Ovary (tissue), 3 donors: ENCODE measurements around the gene MARK3.

Experiments used
- POLR2A ChIP-seq: fragments of 450-650 bp; IDR thresholded peaks from one replicate; pipeline ENCODE4 v1.6.1; 2017; ENCODE audit warnings: antibody characterized with exemption, mild to moderate bottlenecking, moderate library complexity
- TF ChIP-seq, protein P1 (sequence below), 3 donors: fragments of 450-650 bp in 2 of 3; fragments of 200-600 bp in 1 of 3; IDR thresholded peaks; one replicate each; pipeline versions ENCODE4 v1.5.1 to v1.8.0; 2016 to 2022; ENCODE audit warnings: antibody characterized with exemption in 3 of 3, mild to moderate bottlenecking in 1 of 3
- donor health status: DM: no; HTN: no; CAD: no.

DNA sequence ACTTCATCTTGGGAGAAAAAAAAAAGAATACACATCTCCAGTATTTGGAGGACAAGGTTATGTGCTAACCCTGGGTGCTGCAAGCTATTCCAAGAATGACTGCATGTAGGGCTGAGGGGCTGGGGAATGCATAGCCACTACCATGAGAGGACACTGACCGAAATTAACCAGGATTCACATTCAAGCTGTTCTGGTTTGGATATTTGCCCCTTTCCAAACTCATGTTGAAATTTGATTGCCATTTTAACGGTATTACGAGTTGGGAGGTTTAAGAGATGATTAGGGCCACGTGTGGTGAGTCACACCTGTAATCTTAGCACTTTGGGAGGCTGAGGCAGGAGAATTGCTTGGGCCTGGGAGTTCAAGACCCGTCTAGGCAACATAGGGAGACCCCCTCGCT lies 18.5 kb upstream of the MARK3 start:
- TF ChIP-seq, protein P1, sequence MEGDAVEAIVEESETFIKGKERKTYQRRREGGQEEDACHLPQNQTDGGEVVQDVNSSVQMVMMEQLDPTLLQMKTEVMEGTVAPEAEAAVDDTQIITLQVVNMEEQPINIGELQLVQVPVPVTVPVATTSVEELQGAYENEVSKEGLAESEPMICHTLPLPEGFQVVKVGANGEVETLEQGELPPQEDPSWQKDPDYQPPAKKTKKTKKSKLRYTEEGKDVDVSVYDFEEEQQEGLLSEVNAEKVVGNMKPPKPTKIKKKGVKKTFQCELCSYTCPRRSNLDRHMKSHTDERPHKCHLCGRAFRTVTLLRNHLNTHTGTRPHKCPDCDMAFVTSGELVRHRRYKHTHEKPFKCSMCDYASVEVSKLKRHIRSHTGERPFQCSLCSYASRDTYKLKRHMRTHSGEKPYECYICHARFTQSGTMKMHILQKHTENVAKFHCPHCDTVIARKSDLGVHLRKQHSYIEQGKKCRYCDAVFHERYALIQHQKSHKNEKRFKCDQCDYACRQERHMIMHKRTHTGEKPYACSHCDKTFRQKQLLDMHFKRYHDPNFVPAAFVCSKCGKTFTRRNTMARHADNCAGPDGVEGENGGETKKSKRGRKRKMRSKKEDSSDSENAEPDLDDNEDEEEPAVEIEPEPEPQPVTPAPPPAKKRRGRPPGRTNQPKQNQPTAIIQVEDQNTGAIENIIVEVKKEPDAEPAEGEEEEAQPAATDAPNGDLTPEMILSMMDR (IDR thresholded peaks at IDR 0.05), result no peak
- no peak for TF ChIP-seq POLR2A
